ELF-1 (cell line): Measurements from ENCODE around the gene FBXO17.
"Not testable (repeated sequence)": the region's sequence is repeated elsewhere in the genome, so short reads cannot be mapped to it uniquely, and the experiment has no call there.

Experiments
- DNase-seq: peaks from one replicate; pipeline ENCODE4 v3.0.0-alpha.2; 2016; ENCODE audit warnings: low read depth, low spot score

The FBXO17 gene

GRCh38 chr19:38975214-38975860 lies at the start of gene FBXO17:
Gene FBXO17 (minus strand): TSS chr19:38975742. CDS start chr19:38950319, 25,423 bp downstream.
- DNase-seq, result peak; percentile 79

GRCh38 chr19:39024875-39025641 lies 49.5 kb upstream of the FBXO17 start:
- no peak for DNase-seq

- DNase-seq, result no peak
Measured at GRCh38 chr19:39021063-39021462, 45.5 kb upstream of the FBXO17 start.

- DNase-seq, result no peak
Measured at GRCh38 chr19:39017646-39018045, 42.1 kb upstream of the FBXO17 start.

- DNase-seq, result no peak
Measured at GRCh38 chr19:39017026-39017425, 41.5 kb upstream of the FBXO17 start.

- DNase-seq, result no peak
Measured at GRCh38 chr19:39014037-39014436, 38.5 kb upstream of the FBXO17 start.

GRCh38 chr19:39009001-39009400 lies 33.5 kb upstream of the FBXO17 start:
- no peak for DNase-seq

GRCh38 chr19:39008137-39008536 lies 32.6 kb upstream of the FBXO17 start:
- no peak for DNase-seq

- peak; percentile 78 for DNase-seq
Measured at GRCh38 chr19:39007096-39007495, 31.6 kb upstream of the FBXO17 start.

GRCh38 chr19:39004403-39004802 lies 28.9 kb upstream of the FBXO17 start:
- DNase-seq, result no peak

- no peak for DNase-seq
Measured at GRCh38 chr19:39003796-39004195, 28.3 kb upstream of the FBXO17 start.

- DNase-seq, result no peak
Measured at GRCh38 chr19:39003188-39003587, 27.6 kb upstream of the FBXO17 start.

- DNase-seq, result no peak
Measured at GRCh38 chr19:39001041-39001440, 25.5 kb upstream of the FBXO17 start.

GRCh38 chr19:38997576-38997975 lies 22.0 kb upstream of the FBXO17 start:
- DNase-seq, result not testable (repeated sequence)

GRCh38 chr19:38993271-38993670 lies 17.7 kb upstream of the FBXO17 start:
- peak; percentile 25 for DNase-seq

- DNase-seq, result no peak
Measured at GRCh38 chr19:38990949-38991697, 15.6 kb upstream of the FBXO17 start.

- DNase-seq, result not testable (repeated sequence)
Measured at GRCh38 chr19:38989614-38990013, 14.1 kb upstream of the FBXO17 start.

- DNase-seq, result peak; percentile 84
Measured at GRCh38 chr19:38989066-38989605, 13.6 kb upstream of the FBXO17 start.

GRCh38 chr19:38988627-38989026 lies 13.1 kb upstream of the FBXO17 start:
- DNase-seq, result not testable (repeated sequence)

GRCh38 chr19:38987745-38988144 lies 12.2 kb upstream of the FBXO17 start:
- DNase-seq, result not testable (repeated sequence)

- DNase-seq, result no peak
Measured at GRCh38 chr19:38985262-38985661, 9.7 kb upstream of the FBXO17 start.
